HG02943 (cell line): ENCODE measurements around the gene PHF24.
A peak's percentile ranks its signal among the peaks of the same experiment; 100 is the strongest.

Experiments
- ATAC-seq: cut with Tn5 transposase; IDR thresholded peaks from one replicate; pipeline ENCODE4 v1.9.1; 2021; ENCODE audit warnings: mild to moderate bottlenecking, low read depth, moderate library complexity; ENCODE audit not compliant: unreplicated experiment

The PHF24 gene

GRCh38 chr9:34982361-34982760 is 24.3 kb downstream of the PHF24 start:
- ATAC-seq, result no peak

- ATAC-seq, result no peak
Measured at GRCh38 chr9:34983209-34983608, 25.1 kb downstream of the PHF24 start.

GRCh38 chr9:34984049-34984448 is 26.0 kb downstream of the PHF24 start:
- no peak for ATAC-seq

- ATAC-seq, result no peak
Measured at GRCh38 chr9:34985311-34985899, 27.3 kb downstream of the PHF24 start.

- no peak for ATAC-seq
Measured at GRCh38 chr9:34986540-34987047, 28.5 kb downstream of the PHF24 start.

GRCh38 chr9:34987160-34987901 is 29.2 kb downstream of the PHF24 start:
- no peak for ATAC-seq

- no peak for ATAC-seq
Measured at GRCh38 chr9:34988218-34989002, 30.3 kb downstream of the PHF24 start.

- ATAC-seq, result peak; percentile 90
Measured at GRCh38 chr9:34989003-34989945, 31.2 kb downstream of the PHF24 start, which contains the start of gene DNAJB5. Gene DNAJB5, plus strand, starts transcription at chr9:34989745. Its CDS starts 886 bp downstream, at chr9:34990631.

GRCh38 chr9:34989946-34990635 is 32.0 kb downstream of the PHF24 start:
- no peak for ATAC-seq

GRCh38 chr9:34990908-34991606 is 33.0 kb downstream of the PHF24 start:
- no peak for ATAC-seq

GRCh38 chr9:34991607-34992375 is 33.7 kb downstream of the PHF24 start:
- ATAC-seq, result no peak

- no peak for ATAC-seq
Measured at GRCh38 chr9:34992376-34992951, 34.4 kb downstream of the PHF24 start.

- no peak for ATAC-seq
Measured at GRCh38 chr9:34993502-34994259, 35.6 kb downstream of the PHF24 start.

- no peak for ATAC-seq
Measured at GRCh38 chr9:34994260-34994899, 36.3 kb downstream of the PHF24 start.

GRCh38 chr9:34994900-34995669 is 37.0 kb downstream of the PHF24 start:
- no peak for ATAC-seq

GRCh38 chr9:34995670-34996060 is 37.6 kb downstream of the PHF24 start:
- no peak for ATAC-seq
